Activated gamma-delta T cell treated with anti-CD3 and anti-CD28 coated beads, Interleukin-2, amount 50 U/mL, for 16 hours (primary cell): ENCODE measurements around the gene SCCPDH.

Source experiments
- DNase-seq: peaks from one replicate; pipeline ENCODE4 v3.0.0-alpha.2; 2020; ENCODE audit warnings: low read depth

SCCPDH gene

GRCh38 chr1:246786606-246787238 lies 62.5 kb downstream of the SCCPDH start:
- no peak for DNase-seq

GRCh38 chr1:246787781-246788513 lies 63.7 kb downstream of the SCCPDH start:
- no peak for DNase-seq

- DNase-seq = no peak
Observed at GRCh38 chr1:246788895-246789338, 64.7 kb downstream of the SCCPDH start.

- DNase-seq = no peak
Observed at GRCh38 chr1:246789454-246790339, 65.5 kb downstream of the SCCPDH start.

GRCh38 chr1:246790364-246790763 lies 66.2 kb downstream of the SCCPDH start:
- DNase-seq = no peak

GRCh38 chr1:246790833-246791232 lies 66.6 kb downstream of the SCCPDH start:
- no peak for DNase-seq

GRCh38 chr1:246791303-246791918 lies 67.2 kb downstream of the SCCPDH start:
- no peak for DNase-seq

GRCh38 chr1:246792603-246793002 lies 68.4 kb downstream of the SCCPDH start:
- DNase-seq = no peak

- no peak for DNase-seq
Observed at GRCh38 chr1:246793356-246793896, 69.2 kb downstream of the SCCPDH start.

- DNase-seq = no peak
Observed at GRCh38 chr1:246794048-246794827, 70.0 kb downstream of the SCCPDH start.

GRCh38 chr1:246794828-246795671 lies 70.8 kb downstream of the SCCPDH start:
- DNase-seq = no peak

GRCh38 chr1:246795906-246796694 lies 71.9 kb downstream of the SCCPDH start:
- DNase-seq = no peak

GRCh38 chr1:246797157-246797556 lies 72.9 kb downstream of the SCCPDH start:
- DNase-seq = no peak

- no peak for DNase-seq
Observed at GRCh38 chr1:246797597-246797996, 73.4 kb downstream of the SCCPDH start.

- no peak for DNase-seq
Observed at GRCh38 chr1:246798107-246798506, 73.9 kb downstream of the SCCPDH start.

- no peak for DNase-seq
Observed at GRCh38 chr1:246798606-246799496, 74.6 kb downstream of the SCCPDH start.

- DNase-seq = no peak
Observed at GRCh38 chr1:246800356-246800755, 76.1 kb downstream of the SCCPDH start.

GRCh38 chr1:246800756-246801155 lies 76.5 kb downstream of the SCCPDH start:
- DNase-seq = no peak
